Fibroblast of villous mesenchyme (primary cell): ENCODE data around the gene CLCA1. TPM values are rescaled to one million over a fixed set of nuclear protein-coding genes. Genes with fewer than 3 reads are reported as not detected.

Experiments
- DNase-seq: peaks from one replicate; pipeline ENCODE4 v3.0.0-alpha.2; 2010; ENCODE audit warnings: low read depth
- H3K4me3 ChIP-seq: 2 replicates; pipeline ENCODE4 v1.5.1; 2011; ENCODE audit warnings: low read depth, mild to moderate bottlenecking, low read length
- total RNA-seq: library from RNA; depleted of rRNA; stranded (reverse); fragments of >200 nt; gene quantifications from 2 replicates; pipeline ENCODE4 v1.2.3, GENCODE V29; 2012
- TF ChIP-seq, protein P1 (sequence below): IDR thresholded peaks from 2 replicates; pipeline ENCODE4 v1.5.1; 2012; ENCODE audit warnings: low read depth, mild to moderate bottlenecking, low read length; ENCODE audit not compliant: insufficient read depth

Gene CLCA1
- total RNA-seq, 1 donor = not detected

DNA sequence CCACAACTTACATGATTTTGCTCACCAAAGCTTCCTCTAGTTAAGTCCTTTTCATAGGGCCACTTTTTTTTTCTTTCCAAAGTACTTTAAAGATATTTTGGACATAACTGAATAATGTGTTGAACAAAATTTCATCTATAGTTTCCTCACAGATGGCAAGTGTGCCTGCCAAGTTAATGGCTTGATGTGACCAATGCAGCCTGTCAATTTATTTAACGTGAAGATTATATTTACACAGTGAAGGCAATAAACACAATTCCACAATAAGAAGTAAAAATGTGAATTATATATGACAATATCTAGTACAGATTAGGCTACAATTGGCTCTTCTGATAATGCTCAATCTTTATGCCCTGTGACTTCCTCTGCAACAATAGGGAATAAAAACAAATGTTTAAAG, 26.7 kb upstream of the CLCA1 start:
- TF ChIP-seq, protein P1, sequence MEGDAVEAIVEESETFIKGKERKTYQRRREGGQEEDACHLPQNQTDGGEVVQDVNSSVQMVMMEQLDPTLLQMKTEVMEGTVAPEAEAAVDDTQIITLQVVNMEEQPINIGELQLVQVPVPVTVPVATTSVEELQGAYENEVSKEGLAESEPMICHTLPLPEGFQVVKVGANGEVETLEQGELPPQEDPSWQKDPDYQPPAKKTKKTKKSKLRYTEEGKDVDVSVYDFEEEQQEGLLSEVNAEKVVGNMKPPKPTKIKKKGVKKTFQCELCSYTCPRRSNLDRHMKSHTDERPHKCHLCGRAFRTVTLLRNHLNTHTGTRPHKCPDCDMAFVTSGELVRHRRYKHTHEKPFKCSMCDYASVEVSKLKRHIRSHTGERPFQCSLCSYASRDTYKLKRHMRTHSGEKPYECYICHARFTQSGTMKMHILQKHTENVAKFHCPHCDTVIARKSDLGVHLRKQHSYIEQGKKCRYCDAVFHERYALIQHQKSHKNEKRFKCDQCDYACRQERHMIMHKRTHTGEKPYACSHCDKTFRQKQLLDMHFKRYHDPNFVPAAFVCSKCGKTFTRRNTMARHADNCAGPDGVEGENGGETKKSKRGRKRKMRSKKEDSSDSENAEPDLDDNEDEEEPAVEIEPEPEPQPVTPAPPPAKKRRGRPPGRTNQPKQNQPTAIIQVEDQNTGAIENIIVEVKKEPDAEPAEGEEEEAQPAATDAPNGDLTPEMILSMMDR = no peak
- no peak overlapping the region for H3K4me3 ChIP-seq
- no peak for DNase-seq

- DNase-seq = no peak
- no peak overlapping the region for H3K4me3 ChIP-seq
- TF ChIP-seq, protein P1 = no peak
Measured at GRCh38 chr1:86445919-86446318, 22.8 kb upstream of the CLCA1 start.

DNA sequence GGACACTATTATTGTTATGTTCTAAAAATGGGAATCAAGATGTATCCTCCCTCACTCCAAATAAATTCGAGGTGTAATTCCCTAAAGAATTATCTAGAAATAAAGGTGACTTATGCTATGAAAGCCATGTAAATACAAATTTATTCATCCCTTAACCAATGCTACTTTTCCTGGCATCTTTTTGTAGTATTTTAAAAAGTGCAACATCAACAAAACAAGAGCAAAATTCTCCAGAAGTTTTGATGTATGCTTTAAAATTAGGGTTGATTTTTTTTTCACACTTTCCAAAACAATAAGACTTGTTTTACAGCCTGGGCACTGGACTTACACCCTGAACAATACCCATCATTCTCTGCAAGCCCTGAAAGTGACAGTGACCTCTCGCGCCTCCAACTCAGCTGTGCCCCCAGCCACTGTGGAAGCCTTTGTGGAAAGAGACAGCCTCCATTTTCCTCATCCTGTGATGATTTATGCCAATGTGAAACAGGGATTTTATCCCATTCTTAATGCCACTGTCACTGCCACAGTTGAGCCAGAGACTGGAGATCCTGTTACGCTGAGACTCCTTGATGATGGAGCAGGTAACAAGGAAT, 21.4 kb upstream of the CLCA1 start:
- TF ChIP-seq, protein P1 = no peak
- DNase-seq = no peak

GRCh38 chr1:86448670-86449069, 20.1 kb upstream of the CLCA1 start:
- DNase-seq = no peak
- H3K4me3 ChIP-seq = no peak overlapping the region
- TF ChIP-seq, protein P1 = no peak

More for the DNA sequence above, 21.4 kb upstream of the CLCA1 start:
- no peak overlapping the region for H3K4me3 ChIP-seq

DNA sequence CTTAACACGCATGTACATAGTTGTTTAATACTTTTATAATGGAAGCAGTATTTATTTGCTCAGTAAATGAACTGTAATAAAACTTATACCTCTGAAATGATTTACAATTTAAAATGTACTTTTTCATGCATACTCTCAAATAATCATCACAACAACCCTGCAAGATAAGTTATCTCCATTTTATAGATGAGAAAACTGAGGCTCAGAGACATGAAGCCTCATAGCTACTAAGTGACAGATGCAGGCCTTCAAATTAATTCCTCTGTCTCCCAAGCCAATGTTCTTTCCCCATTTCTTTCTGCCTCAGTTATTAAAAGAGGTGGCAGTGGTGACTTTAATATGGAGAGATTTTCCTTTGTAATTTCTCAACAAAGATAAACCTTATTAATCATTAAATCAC, 19.6 kb upstream of the CLCA1 start:
- no peak for DNase-seq
- no peak overlapping the region for H3K4me3 ChIP-seq
- TF ChIP-seq, protein P1 = no peak

- H3K4me3 ChIP-seq = no peak overlapping the region
- DNase-seq = peak; percentile 13
- TF ChIP-seq, protein P1 = no peak
Measured at GRCh38 chr1:86450847-86451246, 17.9 kb upstream of the CLCA1 start.

DNA sequence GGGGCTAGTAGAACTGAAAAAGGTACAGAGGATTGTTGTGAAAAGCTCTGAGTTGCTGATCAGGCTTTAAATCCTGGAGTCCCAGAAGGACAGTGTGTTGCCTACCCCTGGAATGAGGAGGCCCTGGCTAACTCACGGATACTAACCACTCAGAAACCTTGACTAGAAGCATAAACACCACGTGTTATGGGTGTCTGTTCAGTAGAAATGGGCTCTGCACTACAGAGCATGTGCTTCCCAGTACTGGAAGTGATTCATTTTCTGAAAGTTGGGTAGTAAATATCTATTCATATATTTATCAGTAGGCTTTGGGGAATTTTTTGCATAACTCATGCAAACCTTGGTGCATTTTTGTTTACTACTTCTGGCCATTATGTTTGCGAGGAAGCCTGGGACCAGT, 15.1 kb upstream of the CLCA1 start:
- TF ChIP-seq, protein P1 = no peak
- H3K4me3 ChIP-seq = no peak overlapping the region
- DNase-seq = no peak
